ENCODE results near the gene ROBO1. TPM values are rescaled to one million over a fixed set of nuclear protein-coding genes. Genes with fewer than 3 reads are reported as not detected.

ROBO1 gene
- total RNA-seq: 78.0 and 78.6 TPM in 2 replicates
- long read RNA-seq, partial matches to known transcripts: 45 of 57 reads
- long read RNA-seq, other reads (novel, unspliced or antisense): 12 of 57 reads

- DNase-seq (ENCODE audit: low spot score, unreplicated experiment): no peak
- Mint-ChIP-seq H3K4me1 (ENCODE audit: low read depth) (peaks cover 6% of the 10 kb centered on the region), H3K9me3 (ENCODE audit: low read depth) (no peaks in the 10 kb centered on the region), H3K27ac (no peak within 1 kb of the TSS), H3K36me3 (ENCODE audit: insufficient read depth) (no peaks in the 10 kb centered on the region), H3K27me3 (peaks cover 40% of the 10 kb centered on the region), H3K4me3 (ENCODE audit: low read depth) (no peak within 1 kb of the TSS)
- TF ChIP-seq, protein P1, sequence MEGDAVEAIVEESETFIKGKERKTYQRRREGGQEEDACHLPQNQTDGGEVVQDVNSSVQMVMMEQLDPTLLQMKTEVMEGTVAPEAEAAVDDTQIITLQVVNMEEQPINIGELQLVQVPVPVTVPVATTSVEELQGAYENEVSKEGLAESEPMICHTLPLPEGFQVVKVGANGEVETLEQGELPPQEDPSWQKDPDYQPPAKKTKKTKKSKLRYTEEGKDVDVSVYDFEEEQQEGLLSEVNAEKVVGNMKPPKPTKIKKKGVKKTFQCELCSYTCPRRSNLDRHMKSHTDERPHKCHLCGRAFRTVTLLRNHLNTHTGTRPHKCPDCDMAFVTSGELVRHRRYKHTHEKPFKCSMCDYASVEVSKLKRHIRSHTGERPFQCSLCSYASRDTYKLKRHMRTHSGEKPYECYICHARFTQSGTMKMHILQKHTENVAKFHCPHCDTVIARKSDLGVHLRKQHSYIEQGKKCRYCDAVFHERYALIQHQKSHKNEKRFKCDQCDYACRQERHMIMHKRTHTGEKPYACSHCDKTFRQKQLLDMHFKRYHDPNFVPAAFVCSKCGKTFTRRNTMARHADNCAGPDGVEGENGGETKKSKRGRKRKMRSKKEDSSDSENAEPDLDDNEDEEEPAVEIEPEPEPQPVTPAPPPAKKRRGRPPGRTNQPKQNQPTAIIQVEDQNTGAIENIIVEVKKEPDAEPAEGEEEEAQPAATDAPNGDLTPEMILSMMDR (IDR thresholded peaks at IDR 0.05; ENCODE audit: unreplicated experiment): no peak
Observed at GRCh38 chr3:79767905-79768267, at the start of gene ROBO1. Gene ROBO1, minus strand, starts transcription at chr3:79767998.

DNA sequence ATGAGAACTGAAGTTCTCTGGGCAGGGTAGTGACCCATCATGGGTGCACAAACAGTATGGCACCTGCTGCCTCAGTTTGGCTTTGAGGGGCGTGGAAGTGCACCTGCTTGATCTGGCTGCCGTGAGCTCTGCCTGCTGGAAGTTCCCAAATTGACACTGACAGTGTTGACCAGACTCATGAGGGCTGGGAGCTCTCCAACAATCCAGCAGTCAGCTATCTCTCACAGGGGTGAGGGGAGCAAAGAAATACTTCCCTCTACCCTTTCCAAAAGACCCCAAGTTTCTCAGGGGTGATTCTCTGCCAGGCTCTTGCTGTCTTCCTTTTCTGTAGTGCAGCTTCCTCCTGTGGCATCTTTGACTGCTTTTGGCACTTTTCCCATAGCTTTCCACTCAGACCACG is 49.4 kb upstream of the ROBO1 start:
- H3K36me3 Mint-ChIP-seq (ENCODE audit: insufficient read depth): peaks cover 2% of the 10 kb centered on the region
- DNase-seq (ENCODE audit: low spot score, unreplicated experiment): no peak
- no peaks in the 10 kb centered on the region for H3K4me1 Mint-ChIP-seq (ENCODE audit: low read depth)
- no peaks in the 10 kb centered on the region for H3K27me3 Mint-ChIP-seq
- H3K4me3 Mint-ChIP-seq (ENCODE audit: low read depth): no peak overlapping the region
- TF ChIP-seq, protein P1 (IDR thresholded peaks at IDR 0.05; ENCODE audit: unreplicated experiment): no peak
- peaks cover 20% of the 10 kb centered on the region for H3K9me3 Mint-ChIP-seq (ENCODE audit: low read depth)
- no peak overlapping the region for H3K27ac Mint-ChIP-seq

DNA sequence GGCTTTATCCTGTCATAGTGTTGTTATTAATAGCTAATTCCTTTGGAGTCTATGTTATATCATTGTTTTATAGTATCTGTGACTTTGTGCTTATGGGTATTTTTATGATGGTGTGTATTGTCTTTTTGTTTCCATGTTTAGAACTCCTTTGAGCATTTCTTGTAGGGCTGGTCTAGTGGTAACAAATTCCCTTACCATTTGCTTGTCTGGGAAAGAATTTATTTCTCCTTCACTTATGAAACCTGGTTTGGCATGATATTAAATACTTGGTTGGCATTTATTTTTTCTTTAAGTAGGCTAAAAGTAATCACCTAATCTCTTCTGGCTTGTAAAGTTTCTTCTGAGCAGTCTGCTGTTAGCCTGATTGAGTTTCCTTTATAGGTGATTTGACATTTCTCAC is 47.7 kb upstream of the ROBO1 start:
- DNase-seq (ENCODE audit: low spot score, unreplicated experiment): no peak
- TF ChIP-seq, protein P1 (IDR thresholded peaks at IDR 0.05; ENCODE audit: unreplicated experiment): no peak
- no peak overlapping the region for H3K27ac Mint-ChIP-seq
- no peak overlapping the region for H3K4me3 Mint-ChIP-seq (ENCODE audit: low read depth)
- no peaks in the 10 kb centered on the region for H3K27me3 Mint-ChIP-seq
- H3K36me3 Mint-ChIP-seq (ENCODE audit: insufficient read depth): peaks cover 2% of the 10 kb centered on the region
- H3K9me3 Mint-ChIP-seq (ENCODE audit: low read depth): peaks cover 20% of the 10 kb centered on the region
- peaks cover 3% of the 10 kb centered on the region for H3K4me1 Mint-ChIP-seq (ENCODE audit: low read depth)

GRCh38 chr3:79810581-79810980 is 42.8 kb upstream of the ROBO1 start:
- H3K9me3 Mint-ChIP-seq (ENCODE audit: low read depth): peaks cover 9% of the 10 kb centered on the region

DNA sequence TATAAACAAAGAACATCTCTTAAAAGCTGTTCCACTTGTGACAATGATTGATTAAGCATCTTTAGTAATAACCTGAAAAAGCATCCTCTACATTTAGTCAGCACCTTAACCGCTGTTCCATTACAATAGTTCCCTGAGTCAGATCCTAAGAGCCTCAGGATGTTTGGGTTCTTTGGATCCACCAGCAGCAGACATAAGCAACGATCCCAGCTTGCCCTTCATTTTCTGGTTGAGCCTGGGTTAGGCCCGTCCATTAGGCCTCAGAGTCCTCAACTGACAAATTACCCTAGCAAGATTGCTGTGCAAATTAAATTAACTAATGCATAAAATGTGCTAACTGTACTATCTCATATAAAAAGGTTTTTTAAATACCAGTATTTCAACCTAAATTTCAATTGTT is 42.3 kb upstream of the ROBO1 start:
- TF ChIP-seq, protein P1 (IDR thresholded peaks at IDR 0.05; ENCODE audit: unreplicated experiment): no peak
- peaks cover 4% of the 10 kb centered on the region for H3K9me3 Mint-ChIP-seq (ENCODE audit: low read depth)
- H3K27ac Mint-ChIP-seq: no peak overlapping the region

More at GRCh38 chr3:79810581-79810980, 42.8 kb upstream of the ROBO1 start:
- H3K27ac Mint-ChIP-seq: no peak overlapping the region
- TF ChIP-seq, protein P1 (IDR thresholded peaks at IDR 0.05; ENCODE audit: unreplicated experiment): no peak
- peaks cover 4% of the 10 kb centered on the region for H3K4me1 Mint-ChIP-seq (ENCODE audit: low read depth)
- no peak for DNase-seq (ENCODE audit: low spot score, unreplicated experiment)
- H3K36me3 Mint-ChIP-seq (ENCODE audit: insufficient read depth): peaks cover 2% of the 10 kb centered on the region
- no peak overlapping the region for H3K4me3 Mint-ChIP-seq (ENCODE audit: low read depth)
- no peaks in the 10 kb centered on the region for H3K27me3 Mint-ChIP-seq

More for the DNA sequence above, 42.3 kb upstream of the ROBO1 start:
- Mint-ChIP-seq H3K4me1 (ENCODE audit: low read depth) (peaks cover 4% of the 10 kb centered on the region), H3K4me3 (ENCODE audit: low read depth) (no peak overlapping the region), H3K27me3 (no peaks in the 10 kb centered on the region), H3K36me3 (ENCODE audit: insufficient read depth) (peaks cover under 1% of the 10 kb centered on the region)
- no peak for DNase-seq (ENCODE audit: low spot score, unreplicated experiment)
